Inferior parietal cortex (tissue), 1 donor: ENCODE data around the gene NAV1.

Experiments used
- DNase-seq: peaks from one replicate; pipeline ENCODE4 v3.0.0-alpha.2; 2016; ENCODE audit errors: extremely low spot score

Gene NAV1

GRCh38 chr1:201503397-201504176 is 35.3 kb upstream of the NAV1 start:
- no peak for DNase-seq

DNA sequence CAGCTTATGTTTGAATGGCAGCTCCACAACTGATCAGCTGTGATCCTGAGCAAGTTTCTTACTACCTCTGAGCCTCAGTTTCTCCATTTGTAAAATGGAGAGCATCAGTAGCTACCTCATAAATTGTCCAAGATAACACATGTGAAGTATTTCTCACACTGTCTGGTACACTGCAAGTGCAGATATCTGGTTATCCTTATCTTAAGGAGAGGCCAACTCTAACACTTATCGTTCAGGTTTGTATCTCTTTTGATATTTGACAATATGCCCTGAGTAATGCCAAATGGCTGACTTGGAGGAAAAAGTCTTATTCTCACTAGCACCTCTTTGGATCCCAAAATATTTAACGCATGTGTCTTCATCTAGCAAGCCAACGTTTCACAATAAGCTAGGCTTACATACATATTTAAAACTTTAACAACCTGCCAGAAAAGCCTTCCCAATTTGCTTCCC is 34.7 kb upstream of the NAV1 start:
- no peak for DNase-seq

GRCh38 chr1:201504799-201505502 is 34.0 kb upstream of the NAV1 start:
- DNase-seq: no peak

GRCh38 chr1:201505503-201505890 is 33.4 kb upstream of the NAV1 start:
- no peak for DNase-seq

DNA sequence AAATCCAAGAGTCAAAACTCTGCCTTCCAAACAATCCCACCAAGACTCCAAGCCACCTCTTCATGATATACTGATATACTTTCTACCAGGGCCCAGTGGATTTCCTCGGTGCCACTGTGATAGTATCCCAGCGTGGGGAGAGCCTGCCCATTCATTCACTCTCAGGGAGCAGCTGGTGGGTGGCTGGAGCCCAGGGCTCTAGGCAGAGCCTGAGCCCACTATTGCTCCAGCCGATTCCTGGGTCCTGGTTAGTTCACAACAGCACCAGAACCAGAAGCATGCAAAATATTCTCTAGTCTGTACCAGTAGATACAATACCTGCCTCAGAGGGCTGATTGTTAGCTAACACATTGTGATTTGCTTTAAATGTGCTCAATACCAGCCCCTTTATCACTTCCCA is 32.8 kb upstream of the NAV1 start:
- DNase-seq: no peak

GRCh38 chr1:201506557-201507359 is 32.2 kb upstream of the NAV1 start, which contains the start of gene CSRP1:
Gene CSRP1, minus strand, starts transcription at chr1:201507123. Its CDS starts 10,820 bp downstream, at chr1:201496303.
- peak; percentile 77 for DNase-seq

- DNase-seq: no peak
Observed at GRCh38 chr1:201507360-201507675, 31.6 kb upstream of the NAV1 start.

GRCh38 chr1:201508809-201509208 is 30.1 kb upstream of the NAV1 start:
- no peak for DNase-seq

GRCh38 chr1:201509601-201510374 is 29.1 kb upstream of the NAV1 start:
- no peak for DNase-seq

DNA sequence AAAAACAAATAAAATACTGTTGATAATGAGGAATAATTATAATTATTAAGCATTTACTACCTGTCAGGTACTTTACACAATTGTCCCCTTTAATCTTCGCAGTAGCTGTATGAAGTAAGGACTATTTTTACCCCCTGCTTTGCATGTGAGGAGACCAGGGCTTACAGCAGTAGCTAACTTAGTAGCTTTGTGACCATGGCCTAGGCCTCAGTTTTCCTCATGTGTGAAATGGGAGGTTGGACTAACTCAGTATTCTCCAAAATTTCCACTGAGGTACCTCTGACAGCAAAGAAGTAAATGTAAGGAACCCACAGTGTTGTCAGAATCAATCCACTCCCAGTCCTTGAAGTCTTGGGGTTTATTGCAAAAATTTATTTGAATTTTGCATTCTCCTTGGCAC is 28.2 kb upstream of the NAV1 start:
- no peak for DNase-seq

DNA sequence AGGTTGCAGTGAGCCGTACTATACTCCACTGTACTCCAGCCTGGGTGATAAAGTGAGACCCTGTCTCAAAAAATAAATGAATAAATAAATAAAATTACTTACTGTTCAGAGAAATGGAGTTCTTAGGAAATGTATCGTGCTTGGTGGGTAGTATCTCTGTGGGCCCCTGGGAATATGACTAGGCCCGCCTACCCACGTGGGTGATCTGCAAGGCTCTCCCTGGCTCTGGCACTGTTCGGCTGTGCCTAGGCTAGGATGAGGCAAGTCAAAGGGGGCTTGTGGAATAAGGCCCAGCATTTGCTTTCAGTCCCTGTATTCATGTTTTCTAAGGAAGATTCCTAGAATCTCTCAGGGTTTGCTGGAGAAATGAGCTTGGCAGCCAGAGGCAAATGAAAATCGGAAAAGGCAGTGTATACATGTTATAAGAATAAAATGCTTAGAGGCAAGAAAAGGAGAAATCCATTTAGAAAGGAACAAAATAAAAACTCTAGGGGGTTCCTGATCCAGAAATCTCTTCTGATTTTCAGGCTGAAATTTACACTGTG is 27.5 kb upstream of the NAV1 start:
- DNase-seq: no peak

DNA sequence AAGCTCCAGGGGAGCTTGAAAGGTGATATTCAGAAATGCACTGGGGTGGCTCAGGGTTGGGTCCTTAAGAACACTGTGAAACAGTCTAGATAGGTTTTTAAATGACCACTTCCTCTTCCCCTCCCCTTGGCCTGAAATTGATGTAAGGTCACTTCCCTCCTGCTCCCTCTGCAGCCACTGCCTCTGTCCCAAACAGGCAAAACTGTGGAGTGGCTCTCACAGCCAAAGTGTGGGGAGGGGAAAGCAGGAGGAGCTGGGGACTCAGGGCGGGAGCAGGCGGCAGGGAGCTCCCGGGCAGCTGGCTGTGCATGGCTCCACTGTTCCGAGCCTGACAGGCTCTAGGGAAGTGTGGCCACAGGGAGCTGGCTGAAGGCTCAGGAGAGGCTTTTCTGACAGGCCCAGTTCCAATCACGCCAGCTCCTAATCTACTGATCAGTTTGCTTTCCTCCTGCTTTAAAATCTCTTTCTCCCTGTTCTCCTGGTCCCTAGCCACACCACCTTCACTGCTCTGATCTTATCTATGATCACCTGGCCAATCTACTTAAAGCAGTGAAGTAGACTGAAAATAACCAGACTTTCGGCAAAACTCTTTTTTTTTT is 26.9 kb upstream of the NAV1 start:
- DNase-seq: no peak

GRCh38 chr1:201513498-201514243 is 25.3 kb upstream of the NAV1 start:
- no peak for DNase-seq

GRCh38 chr1:201514466-201514865 is 24.5 kb upstream of the NAV1 start:
- DNase-seq: no peak

DNA sequence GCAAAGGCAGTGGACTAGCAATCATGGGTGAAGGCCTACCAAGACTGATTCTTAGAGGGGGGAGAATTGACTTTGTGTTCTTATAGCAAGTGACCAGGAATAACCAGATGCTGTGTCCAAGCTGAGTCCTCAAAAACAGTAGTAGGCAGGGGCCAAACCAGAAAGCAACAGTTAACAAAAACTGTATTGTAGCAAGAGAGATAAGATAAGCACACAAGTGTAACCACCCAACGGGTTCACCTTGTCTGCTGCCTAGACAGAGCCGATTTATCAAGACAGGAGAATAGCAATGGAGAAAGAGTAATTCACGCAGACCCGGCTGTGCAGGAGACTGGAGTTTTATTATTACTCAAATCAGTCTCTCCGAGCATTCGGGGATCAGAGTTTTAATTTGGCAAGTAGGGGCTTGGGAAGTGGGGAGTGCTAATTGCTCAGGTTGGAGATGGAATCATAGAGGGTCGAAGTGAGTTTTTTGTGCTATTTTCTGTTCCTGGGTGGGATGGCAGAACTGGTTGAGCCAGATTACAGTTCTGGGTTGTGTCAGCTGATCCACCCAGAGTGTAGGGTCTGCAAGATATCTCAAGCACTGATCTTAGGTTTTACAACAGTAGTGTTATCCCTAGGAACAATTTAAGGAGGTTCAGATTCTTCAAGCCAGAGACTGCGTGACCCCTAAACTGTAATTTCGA is 23.7 kb upstream of the NAV1 start:
- no peak for DNase-seq

- no peak for DNase-seq
Observed at GRCh38 chr1:201515895-201516294, 23.0 kb upstream of the NAV1 start.

GRCh38 chr1:201516511-201517127 is 22.3 kb upstream of the NAV1 start:
- no peak for DNase-seq

- no peak for DNase-seq
Observed at GRCh38 chr1:201517631-201518030, 21.3 kb upstream of the NAV1 start.

DNA sequence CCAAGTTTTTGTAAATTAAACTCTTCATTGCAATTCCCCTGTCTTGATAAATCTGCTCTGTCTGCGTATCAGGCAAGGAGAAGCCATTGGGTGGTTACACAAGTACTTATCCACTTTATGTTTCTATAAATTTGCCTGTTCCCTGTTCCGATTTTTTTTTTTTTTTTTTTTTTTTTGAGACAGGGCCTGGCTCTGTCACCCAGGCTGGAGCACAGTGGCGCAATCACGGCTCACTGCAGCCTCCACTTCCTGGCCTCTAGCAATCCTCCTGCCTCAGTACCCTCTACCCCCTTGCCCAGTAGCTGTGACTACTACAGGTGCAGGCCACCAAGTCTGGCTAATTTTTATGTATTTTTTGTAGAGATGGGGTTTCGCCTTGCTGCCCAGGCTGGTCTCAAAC is 20.9 kb upstream of the NAV1 start:
- DNase-seq: no peak
